ENCODE results near the gene NATD1. TPM values are rescaled to one million over a fixed set of nuclear protein-coding genes. Genes with fewer than 3 reads are reported as not detected.

The NATD1 gene
- total RNA-seq = 1.9 and 9.6 TPM in 2 replicates

DNA sequence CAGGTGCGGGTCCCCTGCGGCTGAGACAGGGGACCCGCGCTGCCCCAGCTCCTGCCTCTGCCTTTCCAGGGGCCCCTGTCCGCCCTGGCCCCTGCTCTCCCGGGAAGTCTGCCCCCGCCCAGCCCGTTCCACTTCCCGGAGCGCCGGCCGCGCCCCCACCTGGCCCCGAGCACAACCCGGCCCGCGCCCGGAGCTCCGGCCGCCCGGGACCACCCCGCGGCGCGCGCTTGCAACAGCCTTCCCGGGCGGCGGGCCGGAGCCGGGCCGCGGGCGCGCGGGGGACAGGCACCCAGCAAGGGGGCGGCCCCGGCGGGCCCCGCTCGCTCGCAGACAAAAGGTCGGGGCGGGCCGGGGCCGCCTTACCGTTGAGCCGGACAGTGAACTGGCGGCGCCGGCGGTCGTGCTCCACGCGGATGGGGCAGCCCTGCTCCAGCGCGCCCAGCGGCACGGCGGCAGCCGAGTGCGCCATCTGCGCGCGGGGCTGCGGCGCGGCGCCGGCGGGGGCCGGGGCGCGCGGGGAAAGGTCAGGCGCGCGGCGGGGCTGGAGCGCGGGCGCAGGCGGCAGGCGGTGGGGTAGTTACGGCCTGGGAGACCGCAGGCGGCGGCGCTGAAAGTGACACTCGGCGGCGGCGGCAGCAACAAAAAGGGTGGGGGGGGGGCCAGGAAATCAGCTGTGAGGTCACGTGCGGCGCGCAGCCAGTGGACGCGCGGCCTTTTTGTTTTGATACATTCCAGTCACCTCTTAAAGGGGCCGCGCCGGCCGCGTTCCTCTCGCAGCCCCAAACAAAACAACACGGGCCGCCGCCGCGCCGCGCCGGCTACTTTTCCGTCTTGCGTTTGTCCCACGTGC, at the start of gene NATD1:
TSS of gene NATD1 (minus strand) at position 615 of the 850 bp plus-strand sequence. CDS start at position 469, 146 bp downstream.

GRCh38 chr17:21284319-21285163, 31.3 kb upstream of the NATD1 start, which contains the start of gene MAP2K3:
Gene MAP2K3, plus strand, starts transcription at chr17:21284711. Its CDS starts 210 bp downstream, at chr17:21284921.

DNA sequence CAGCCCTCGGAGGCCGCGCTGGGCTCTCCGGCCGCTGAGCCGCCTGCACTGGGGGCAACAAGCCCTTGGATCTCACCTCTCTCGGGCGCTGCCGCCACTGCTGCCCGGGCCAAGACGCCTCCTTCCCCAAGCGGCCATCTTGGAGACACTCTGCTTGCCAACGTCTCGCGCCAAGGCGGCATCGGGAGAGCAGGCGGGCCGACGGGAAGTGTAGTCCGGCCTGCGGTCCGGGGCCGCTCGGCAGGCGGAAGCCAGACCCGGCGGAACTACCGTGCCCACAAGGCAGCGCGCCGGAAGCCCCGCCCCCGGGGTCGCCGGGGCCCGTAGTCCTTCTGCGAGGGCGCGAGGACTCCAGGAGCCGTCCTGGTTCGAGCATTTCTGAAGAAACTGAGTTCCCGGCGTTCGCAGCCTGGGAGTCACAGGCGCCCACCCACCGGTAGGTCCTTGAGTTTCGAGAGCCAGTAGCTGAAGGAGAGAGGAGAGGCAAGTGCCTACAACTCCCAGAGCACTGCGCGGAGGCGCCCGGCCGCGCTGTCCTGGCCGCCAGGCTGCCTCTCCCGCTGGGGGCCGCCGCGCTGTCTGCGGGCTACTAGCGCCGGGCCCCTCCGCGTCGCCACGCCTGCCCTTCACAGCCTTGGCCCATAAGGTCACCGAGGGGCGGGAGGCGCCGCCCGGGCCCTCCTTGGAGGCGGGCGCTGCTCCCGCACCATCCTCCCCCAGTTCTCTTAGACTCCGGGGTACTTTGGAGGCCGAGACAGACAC, 39.0 kb downstream of the NATD1 start, which contains the start of gene TMEM11:
TSS of gene TMEM11 (minus strand) at position 147 of the 762 bp plus-strand sequence. CDS start at position 138, 9 bp downstream.

Small RNA genes within 50 kb of the gene (small RNA-seq; reads per million reads assigned to genes)
- not detected for gene RN7SL426P (ENCODE audit: low replicate concordance)

Other genes with a start within 250 kb of the NATD1 start
- 322 and 345 TPM in 2 replicates for gene USP22, start 210.4 kb downstream of the NATD1 start, total RNA-seq
- gene DHRS7B, start 126.4 kb downstream of the NATD1 start, total RNA-seq = 12.0 and 17.9 TPM in 2 replicates
- 18.4 and 25.5 TPM in 2 replicates for gene TMEM11, start 39.2 kb downstream of the NATD1 start, total RNA-seq
- gene MAP2K3, start 31.3 kb upstream of the NATD1 start, total RNA-seq = 11.6 and 32.5 TPM in 2 replicates
- under 0.01 and 0.14 TPM in 2 replicates for gene KCNJ12, start 122.9 kb upstream of the NATD1 start, total RNA-seq